Neural cell (in vitro differentiated cells): ENCODE measurements around the gene IRX1. TPM values are rescaled to one million over a fixed set of nuclear protein-coding genes. Genes with fewer than 3 reads are reported as not detected.
A peak's percentile ranks its signal among the peaks of the same experiment; 100 is the strongest.

ENCODE experiments used
- H2AFZ ChIP-seq: fragments of 200-600, 300-800 bp; sonication (generic), shearing (Covaris generic); 2 replicates; pipeline ENCODE4 v1.6.0; 2014; ENCODE audit warnings: low read depth, mild to moderate bottlenecking, antibody characterized with exemption, low read length, moderate library complexity
- H3F3A ChIP-seq: fragments of 200-600 bp; shearing (Covaris generic); 2 replicates; pipeline ENCODE4 v1.6.1; 2016; ENCODE audit warnings: mild to moderate bottlenecking, moderate library complexity, mixed read lengths, antibody characterized with exemption, low read length; ENCODE audit not compliant: insufficient read depth, poor library complexity, severe bottlenecking
- H3K27ac ChIP-seq: fragments of 200-600, 300-800 bp; sonication (generic), shearing (Covaris generic); 2 replicates; pipeline ENCODE4 v1.5.1; 2014; ENCODE audit warnings: mild to moderate bottlenecking, low read length, moderate library complexity
- H3K27me3 ChIP-seq: fragments of 300-800, 200-600 bp; sonication (generic), shearing (Covaris generic); 2 replicates; pipeline ENCODE4 v1.6.0; 2014; ENCODE audit warnings: mild to moderate bottlenecking, low read depth, low read length, moderate library complexity; ENCODE audit not compliant: insufficient read depth
- H3K36me3 ChIP-seq: fragments of 300-800, 200-600 bp; sonication (generic), shearing (Covaris generic); 2 replicates; pipeline ENCODE4 v1.5.1; 2014; ENCODE audit warnings: mild to moderate bottlenecking, antibody characterized with exemption, low read length, moderate library complexity; ENCODE audit not compliant: insufficient read depth
- H3K4me2 ChIP-seq: fragments of 300-800, 200-600 bp; sonication (generic), shearing (Covaris generic); 2 replicates; pipeline ENCODE4 v1.6.0; 2014; ENCODE audit warnings: mild to moderate bottlenecking, low read length
- H3K4me3 ChIP-seq: fragments of 300-800, 200-600 bp; sonication (generic), shearing (Covaris generic); 2 replicates; pipeline ENCODE4 v1.5.1; 2014; ENCODE audit warnings: mild to moderate bottlenecking, low read length, moderate library complexity
- H3K79me2 ChIP-seq: fragments of 200-600 bp; shearing (Covaris generic); replicated peaks from 2 replicates; pipeline ENCODE4 v1.6.0; 2014; ENCODE audit warnings: mild to moderate bottlenecking, low read length, moderate library complexity; ENCODE audit not compliant: insufficient read depth
- H3K9ac ChIP-seq: fragments of 300-800, 200-600 bp; sonication (generic), shearing (Covaris generic); 2 replicates; pipeline ENCODE4 v1.6.1; 2016; ENCODE audit warnings: mild to moderate bottlenecking, low read length, mixed read lengths
- H3K9me2 ChIP-seq: fragments of 200-600 bp; shearing (Covaris generic); 2 replicates; pipeline ENCODE4 v1.6.1; 2016; ENCODE audit warnings: mild to moderate bottlenecking, low read length, mixed read lengths; ENCODE audit not compliant: insufficient read depth
- H3K9me3 ChIP-seq: fragments of 200-600, 300-800 bp; sonication (generic), shearing (Covaris generic); 2 replicates; pipeline ENCODE4 v1.6.1; 2016; ENCODE audit warnings: mild to moderate bottlenecking, mixed run types, low read length, moderate library complexity, mixed read lengths
- H4K20me1 ChIP-seq: fragments of 200-600 bp; shearing (Covaris generic); 2 replicates; pipeline ENCODE4 v1.6.1; 2016; ENCODE audit warnings: mild to moderate bottlenecking, mixed run types; ENCODE audit not compliant: insufficient read depth
- EP300 ChIP-seq: fragments of 450-650 bp; conservative IDR thresholded peaks from 2 replicates; pipeline ENCODE4 v1.6.1; 2014; ENCODE audit warnings: antibody characterized with exemption, mild to moderate bottlenecking, moderate library complexity; ENCODE audit not compliant: poor library complexity, severe bottlenecking
- EZH2 ChIP-seq: fragments of 200-600, 300-800 bp; shearing (Covaris generic), sonication (generic); IDR thresholded peaks from 2 replicates; pipeline ENCODE4 v1.6.1; 2014; ENCODE audit warnings: antibody characterized with exemption, low read length, borderline replicate concordance, mild to moderate bottlenecking; ENCODE audit not compliant: insufficient read depth, poor library complexity, severe bottlenecking
- MXI1 ChIP-seq: fragments of 450-650 bp; conservative IDR thresholded peaks from 2 replicates; pipeline ENCODE4 v1.6.1; 2014; ENCODE audit warnings: antibody characterized with exemption, mild to moderate bottlenecking; ENCODE audit not compliant: poor library complexity, severe bottlenecking
- POLR2AphosphoS5 ChIP-seq: IDR thresholded peaks from 2 replicates; pipeline ENCODE4 v1.6.1; 2012
- RAD21 ChIP-seq: fragments of 450-650 bp; conservative IDR thresholded peaks from 2 replicates; pipeline ENCODE4 v1.6.1; 2014; ENCODE audit warnings: antibody characterized with exemption, mild to moderate bottlenecking, moderate library complexity
- SMC3 ChIP-seq: fragments of 450-650 bp; conservative IDR thresholded peaks from 2 replicates; pipeline ENCODE4 v1.6.1; 2014; ENCODE audit warnings: antibody characterized with exemption, mild to moderate bottlenecking, moderate library complexity; ENCODE audit not compliant: poor library complexity
- TAF1 ChIP-seq: IDR thresholded peaks from 2 replicates; pipeline ENCODE4 v1.6.1; 2012; ENCODE audit warnings: low read depth
- polyA plus RNA-seq: library from polyadenylated mRNA; depleted of rRNA; stranded (reverse); fragments of >200 nt; gene quantifications from 2 replicates; pipeline ENCODE4 v1.2.3, GENCODE V29; 2014
- TF ChIP-seq, protein P1 (sequence below): fragments of 450-650 bp; IDR thresholded peaks from 2 replicates; pipeline ENCODE4 v1.5.1; 2014; ENCODE audit warnings: antibody characterized with exemption, mild to moderate bottlenecking, moderate library complexity; ENCODE audit not compliant: poor library complexity, severe bottlenecking
- TF ChIP-seq, protein P2 (sequence below): IDR thresholded peaks from 2 replicates; pipeline ENCODE4 v1.6.1; 2012; ENCODE audit warnings: borderline replicate concordance

The IRX1 gene
- polyA plus RNA-seq, 1 donor from 2014 or later, result not detected

DNA sequence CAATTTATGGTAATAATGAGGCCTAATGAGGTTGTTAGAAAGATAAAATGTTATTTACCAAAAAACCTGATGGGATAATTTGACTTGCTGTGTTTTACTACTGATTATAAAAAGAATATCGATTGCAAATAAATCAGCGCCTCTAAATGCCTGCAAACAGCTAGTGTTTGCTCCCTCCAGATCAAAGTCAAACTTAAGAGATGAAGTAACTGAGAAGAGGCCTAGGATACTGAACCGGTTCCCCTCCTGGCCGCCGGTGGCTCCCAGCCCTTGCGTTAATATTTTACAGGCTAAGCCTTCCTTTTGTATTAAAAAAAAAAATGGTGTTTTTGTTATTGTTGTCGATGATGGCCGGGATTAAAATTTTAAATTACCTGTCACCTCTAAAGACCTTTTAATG is 2.6 kb downstream of the IRX1 start:
- Histone ChIP-seq H3K9me2 (no peaks in the 10 kb centered on the region), H3K9ac (no peak overlapping the region), H3K79me2 (no peaks in the 10 kb centered on the region), H3K4me3 (no peak overlapping the region), H3F3A (no peaks in the 10 kb centered on the region), H3K36me3 (no peaks in the 10 kb centered on the region), H3K27me3 (peaks cover 95% of the 10 kb centered on the region), H3K4me2 (no peak overlapping the region), H2AFZ (no peak overlapping the region), H3K9me3 (peaks cover 5% of the 10 kb centered on the region), H4K20me1 (no peaks in the 10 kb centered on the region), H3K27ac (no peak overlapping the region)
- TF ChIP-seq TAF1 (no peak), POLR2AphosphoS5 (peak; percentile 8)
- TF ChIP-seq, protein P1, sequence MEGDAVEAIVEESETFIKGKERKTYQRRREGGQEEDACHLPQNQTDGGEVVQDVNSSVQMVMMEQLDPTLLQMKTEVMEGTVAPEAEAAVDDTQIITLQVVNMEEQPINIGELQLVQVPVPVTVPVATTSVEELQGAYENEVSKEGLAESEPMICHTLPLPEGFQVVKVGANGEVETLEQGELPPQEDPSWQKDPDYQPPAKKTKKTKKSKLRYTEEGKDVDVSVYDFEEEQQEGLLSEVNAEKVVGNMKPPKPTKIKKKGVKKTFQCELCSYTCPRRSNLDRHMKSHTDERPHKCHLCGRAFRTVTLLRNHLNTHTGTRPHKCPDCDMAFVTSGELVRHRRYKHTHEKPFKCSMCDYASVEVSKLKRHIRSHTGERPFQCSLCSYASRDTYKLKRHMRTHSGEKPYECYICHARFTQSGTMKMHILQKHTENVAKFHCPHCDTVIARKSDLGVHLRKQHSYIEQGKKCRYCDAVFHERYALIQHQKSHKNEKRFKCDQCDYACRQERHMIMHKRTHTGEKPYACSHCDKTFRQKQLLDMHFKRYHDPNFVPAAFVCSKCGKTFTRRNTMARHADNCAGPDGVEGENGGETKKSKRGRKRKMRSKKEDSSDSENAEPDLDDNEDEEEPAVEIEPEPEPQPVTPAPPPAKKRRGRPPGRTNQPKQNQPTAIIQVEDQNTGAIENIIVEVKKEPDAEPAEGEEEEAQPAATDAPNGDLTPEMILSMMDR, result no peak

DNA sequence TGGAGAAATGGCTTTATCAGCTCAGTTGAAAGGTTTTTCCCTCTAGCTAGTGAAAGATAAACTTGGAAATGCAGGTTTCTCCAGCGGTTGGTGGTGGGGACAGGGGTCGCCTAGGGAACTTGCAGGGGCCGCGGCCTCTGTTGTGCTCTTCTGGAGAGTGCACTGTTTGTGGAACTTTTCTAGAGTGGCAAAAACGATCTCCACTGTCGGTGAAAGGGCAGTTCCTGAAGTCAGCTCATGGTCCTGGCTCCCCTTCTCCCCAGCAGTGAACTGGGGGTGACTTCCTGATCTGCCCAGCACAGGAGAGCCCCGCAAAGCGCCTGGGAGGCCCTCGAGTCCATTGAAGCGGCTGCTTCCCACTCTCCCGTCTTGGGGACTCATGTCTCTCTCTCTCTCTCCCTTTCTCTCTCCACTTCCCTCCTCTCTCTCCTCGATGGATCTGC is 3.2 kb downstream of the IRX1 start:
- no peaks in the 10 kb centered on the region for H3F3A ChIP-seq
- H3K4me3 ChIP-seq, result no peak overlapping the region
- H3K36me3 ChIP-seq, result no peaks in the 10 kb centered on the region
- H3K9me3 ChIP-seq, result peaks cover 5% of the 10 kb centered on the region
- TF ChIP-seq RAD21, result no peak
- H3K4me2 ChIP-seq, result no peak overlapping the region
- H3K27ac ChIP-seq, result no peak overlapping the region
- no peaks in the 10 kb centered on the region for H3K79me2 ChIP-seq
- H2AFZ ChIP-seq, result no peak overlapping the region
- peaks cover 95% of the 10 kb centered on the region for H3K27me3 ChIP-seq
- no peaks in the 10 kb centered on the region for H4K20me1 ChIP-seq
- H3K9me2 ChIP-seq, result no peaks in the 10 kb centered on the region
- H3K9ac ChIP-seq, result no peak overlapping the region

DNA sequence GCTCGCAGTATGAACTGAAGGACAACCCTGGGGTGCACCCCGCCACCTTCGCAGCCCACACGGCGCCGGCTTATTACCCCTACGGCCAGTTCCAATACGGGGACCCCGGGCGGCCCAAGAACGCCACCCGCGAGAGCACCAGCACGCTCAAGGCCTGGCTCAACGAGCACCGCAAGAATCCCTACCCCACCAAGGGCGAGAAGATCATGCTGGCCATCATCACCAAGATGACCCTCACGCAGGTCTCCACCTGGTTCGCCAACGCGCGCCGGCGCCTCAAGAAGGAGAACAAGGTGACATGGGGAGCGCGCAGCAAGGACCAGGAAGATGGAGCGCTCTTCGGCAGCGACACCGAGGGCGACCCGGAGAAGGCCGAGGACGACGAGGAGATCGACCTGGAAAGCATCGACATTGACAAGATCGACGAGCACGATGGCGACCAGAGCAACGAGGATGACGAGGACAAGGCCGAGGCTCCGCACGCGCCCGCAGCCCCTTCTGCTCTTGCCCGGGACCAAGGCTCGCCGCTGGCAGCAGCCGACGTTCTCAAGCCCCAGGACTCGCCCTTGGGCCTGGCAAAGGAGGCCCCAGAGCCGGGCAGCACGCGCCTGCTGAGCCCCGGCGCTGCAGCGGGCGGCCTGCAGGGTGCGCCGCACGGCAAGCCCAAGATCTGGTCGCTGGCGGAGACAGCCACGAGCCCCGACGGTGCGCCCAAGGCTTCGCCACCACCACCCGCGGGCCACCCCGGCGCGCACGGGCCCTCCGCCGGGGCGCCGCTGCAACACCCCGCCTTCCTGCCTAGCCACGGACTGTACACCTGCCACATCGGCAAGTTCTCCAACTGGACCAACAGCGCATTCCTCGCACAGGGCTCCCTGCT is 3.8 kb downstream of the IRX1 start:
- no peaks in the 10 kb centered on the region for H4K20me1 ChIP-seq
- H3K9me2 ChIP-seq, result no peaks in the 10 kb centered on the region
- H3K4me2 ChIP-seq, result no peak overlapping the region
- H3F3A ChIP-seq, result no peaks in the 10 kb centered on the region
- peaks cover 8% of the 10 kb centered on the region for H3K9me3 ChIP-seq
- H3K79me2 ChIP-seq, result no peaks in the 10 kb centered on the region
- H3K4me3 ChIP-seq, result no peak overlapping the region
- no peak for TF ChIP-seq SMC3
- no peak for TF ChIP-seq TAF1
- TF ChIP-seq, protein P2, sequence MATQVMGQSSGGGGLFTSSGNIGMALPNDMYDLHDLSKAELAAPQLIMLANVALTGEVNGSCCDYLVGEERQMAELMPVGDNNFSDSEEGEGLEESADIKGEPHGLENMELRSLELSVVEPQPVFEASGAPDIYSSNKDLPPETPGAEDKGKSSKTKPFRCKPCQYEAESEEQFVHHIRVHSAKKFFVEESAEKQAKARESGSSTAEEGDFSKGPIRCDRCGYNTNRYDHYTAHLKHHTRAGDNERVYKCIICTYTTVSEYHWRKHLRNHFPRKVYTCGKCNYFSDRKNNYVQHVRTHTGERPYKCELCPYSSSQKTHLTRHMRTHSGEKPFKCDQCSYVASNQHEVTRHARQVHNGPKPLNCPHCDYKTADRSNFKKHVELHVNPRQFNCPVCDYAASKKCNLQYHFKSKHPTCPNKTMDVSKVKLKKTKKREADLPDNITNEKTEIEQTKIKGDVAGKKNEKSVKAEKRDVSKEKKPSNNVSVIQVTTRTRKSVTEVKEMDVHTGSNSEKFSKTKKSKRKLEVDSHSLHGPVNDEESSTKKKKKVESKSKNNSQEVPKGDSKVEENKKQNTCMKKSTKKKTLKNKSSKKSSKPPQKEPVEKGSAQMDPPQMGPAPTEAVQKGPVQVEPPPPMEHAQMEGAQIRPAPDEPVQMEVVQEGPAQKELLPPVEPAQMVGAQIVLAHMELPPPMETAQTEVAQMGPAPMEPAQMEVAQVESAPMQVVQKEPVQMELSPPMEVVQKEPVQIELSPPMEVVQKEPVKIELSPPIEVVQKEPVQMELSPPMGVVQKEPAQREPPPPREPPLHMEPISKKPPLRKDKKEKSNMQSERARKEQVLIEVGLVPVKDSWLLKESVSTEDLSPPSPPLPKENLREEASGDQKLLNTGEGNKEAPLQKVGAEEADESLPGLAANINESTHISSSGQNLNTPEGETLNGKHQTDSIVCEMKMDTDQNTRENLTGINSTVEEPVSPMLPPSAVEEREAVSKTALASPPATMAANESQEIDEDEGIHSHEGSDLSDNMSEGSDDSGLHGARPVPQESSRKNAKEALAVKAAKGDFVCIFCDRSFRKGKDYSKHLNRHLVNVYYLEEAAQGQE, result no peak
- TF ChIP-seq, protein P1, result no peak
- TF ChIP-seq EP300, result no peak
- no peak for TF ChIP-seq EZH2
- TF ChIP-seq RAD21, result no peak
- no peak for TF ChIP-seq POLR2AphosphoS5
- no peak for TF ChIP-seq MXI1
- no peak overlapping the region for H2AFZ ChIP-seq
- H3K36me3 ChIP-seq, result no peaks in the 10 kb centered on the region
- H3K9ac ChIP-seq, result no peak overlapping the region
- H3K27me3 ChIP-seq, result peaks cover 95% of the 10 kb centered on the region
- no peak overlapping the region for H3K27ac ChIP-seq
